Left ventricle myocardium inferior (tissue), 1 donor: ENCODE measurements around the gene CACNA1C. TPM values are rescaled to one million over a fixed set of nuclear protein-coding genes. Genes with fewer than 3 reads are reported as not detected.

ENCODE experiments used
- DNase-seq: peaks from one replicate; pipeline ENCODE4 v3.0.0-alpha.2; 2020
- H3K27ac ChIP-seq: fragments of 200-600 bp; replicated peaks from 2 replicates; pipeline ENCODE4 v1.8.0; 2021
- H3K27me3 ChIP-seq: fragments of 200-600 bp; 2 replicates; pipeline ENCODE4 v1.8.0; 2021; ENCODE audit warnings: low read depth
- H3K36me3 ChIP-seq: fragments of 200-600 bp; 2 replicates; pipeline ENCODE4 v1.8.0; 2021
- H3K4me1 ChIP-seq: fragments of 200-600 bp; 2 replicates; pipeline ENCODE4 v1.8.0; 2021
- H3K4me3 ChIP-seq: fragments of 200-600 bp; 2 replicates; pipeline ENCODE4 v1.8.0; 2021; ENCODE audit warnings: mild to moderate bottlenecking, moderate library complexity
- H3K9me3 ChIP-seq: fragments of 200-600 bp; replicated peaks from 2 replicates; pipeline ENCODE4 v1.8.0; 2021
- intact Hi-C: fragments of 100-400 bp; cut with micrococcal nuclease; formaldehyde crosslinking; loops from one replicate; pipeline ENCODE4 v1.11.0; 2022
- total RNA-seq: library from RNA; stranded (reverse); fragmentation: NEBNext Ultra II Directional; extraction: Animal tissue kit (Norgen Biotek cat#: 25700); gene quantifications from one replicate; pipeline ENCODE4 v1.2.1, GENCODE V29; 2021
- TF ChIP-seq, protein P1 (sequence below): fragments of 200-600 bp; IDR thresholded peaks from 2 replicates; pipeline ENCODE4 v1.8.0; 2021; ENCODE audit warnings: antibody characterized with exemption, mild to moderate bottlenecking, borderline replicate concordance
- donor health status: DM: no; HTN: yes; CAD: no; lungs with severe emphysema.

CACNA1C gene
- total RNA-seq, 1 donor from 2014 or later: 137 TPM

GRCh38 chr12:2593045-2593444, 540.3 kb downstream of the CACNA1C start:
- TF ChIP-seq, protein P1, sequence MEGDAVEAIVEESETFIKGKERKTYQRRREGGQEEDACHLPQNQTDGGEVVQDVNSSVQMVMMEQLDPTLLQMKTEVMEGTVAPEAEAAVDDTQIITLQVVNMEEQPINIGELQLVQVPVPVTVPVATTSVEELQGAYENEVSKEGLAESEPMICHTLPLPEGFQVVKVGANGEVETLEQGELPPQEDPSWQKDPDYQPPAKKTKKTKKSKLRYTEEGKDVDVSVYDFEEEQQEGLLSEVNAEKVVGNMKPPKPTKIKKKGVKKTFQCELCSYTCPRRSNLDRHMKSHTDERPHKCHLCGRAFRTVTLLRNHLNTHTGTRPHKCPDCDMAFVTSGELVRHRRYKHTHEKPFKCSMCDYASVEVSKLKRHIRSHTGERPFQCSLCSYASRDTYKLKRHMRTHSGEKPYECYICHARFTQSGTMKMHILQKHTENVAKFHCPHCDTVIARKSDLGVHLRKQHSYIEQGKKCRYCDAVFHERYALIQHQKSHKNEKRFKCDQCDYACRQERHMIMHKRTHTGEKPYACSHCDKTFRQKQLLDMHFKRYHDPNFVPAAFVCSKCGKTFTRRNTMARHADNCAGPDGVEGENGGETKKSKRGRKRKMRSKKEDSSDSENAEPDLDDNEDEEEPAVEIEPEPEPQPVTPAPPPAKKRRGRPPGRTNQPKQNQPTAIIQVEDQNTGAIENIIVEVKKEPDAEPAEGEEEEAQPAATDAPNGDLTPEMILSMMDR: no peak
- H3K9me3 ChIP-seq: peaks cover 27% of the 10 kb centered on the region
- H3K27ac ChIP-seq: no peak overlapping the region
- H3K36me3 ChIP-seq: peaks cover 98% of the 10 kb centered on the region
- H3K4me3 ChIP-seq: no peak overlapping the region
- H3K4me1 ChIP-seq: no peaks in the 10 kb centered on the region
- H3K27me3 ChIP-seq: no peaks in the 10 kb centered on the region
- intact Hi-C loops: no loop called here
- no peak for DNase-seq

- no peak for DNase-seq
- Histone ChIP-seq H3K27me3 (no peaks in the 10 kb centered on the region), H3K36me3 (peaks cover 96% of the 10 kb centered on the region), H3K9me3 (peaks cover 24% of the 10 kb centered on the region), H3K4me1 (no peaks in the 10 kb centered on the region), H3K4me3 (no peak overlapping the region), H3K27ac (no peak overlapping the region)
- intact Hi-C loops: no loop called here
- TF ChIP-seq, protein P1: no peak
Measured at GRCh38 chr12:2596441-2596840, 543.7 kb downstream of the CACNA1C start.

DNA sequence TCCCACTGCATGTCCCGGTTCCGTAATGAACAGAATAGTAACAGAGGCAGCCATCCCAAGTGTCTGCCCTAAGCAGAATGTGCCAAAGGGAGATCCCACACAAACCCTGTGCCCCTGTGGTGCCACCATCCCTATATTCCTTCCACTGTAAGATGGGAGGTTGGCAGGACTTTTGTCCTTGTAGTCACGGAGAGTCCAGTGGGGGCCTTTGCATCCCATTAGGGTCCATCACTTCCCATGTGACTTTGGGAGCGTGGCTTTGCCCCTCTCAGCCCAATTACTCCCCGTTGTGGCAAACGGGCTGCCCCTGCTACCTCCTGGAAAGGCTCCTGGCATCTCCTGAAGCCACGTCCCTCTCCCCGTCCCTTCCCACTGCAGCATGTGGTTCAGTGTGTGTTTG, 552.5 kb downstream of the CACNA1C start:
- intact Hi-C loops: no loop called here
- H3K4me1 ChIP-seq: no peaks in the 10 kb centered on the region
- no peaks in the 10 kb centered on the region for H3K9me3 ChIP-seq
- no peaks in the 10 kb centered on the region for H3K27me3 ChIP-seq
- TF ChIP-seq, protein P1: no peak
- peaks cover 93% of the 10 kb centered on the region for H3K36me3 ChIP-seq
- H3K4me3 ChIP-seq: no peak overlapping the region
- DNase-seq: no peak
- no peak overlapping the region for H3K27ac ChIP-seq

DNA sequence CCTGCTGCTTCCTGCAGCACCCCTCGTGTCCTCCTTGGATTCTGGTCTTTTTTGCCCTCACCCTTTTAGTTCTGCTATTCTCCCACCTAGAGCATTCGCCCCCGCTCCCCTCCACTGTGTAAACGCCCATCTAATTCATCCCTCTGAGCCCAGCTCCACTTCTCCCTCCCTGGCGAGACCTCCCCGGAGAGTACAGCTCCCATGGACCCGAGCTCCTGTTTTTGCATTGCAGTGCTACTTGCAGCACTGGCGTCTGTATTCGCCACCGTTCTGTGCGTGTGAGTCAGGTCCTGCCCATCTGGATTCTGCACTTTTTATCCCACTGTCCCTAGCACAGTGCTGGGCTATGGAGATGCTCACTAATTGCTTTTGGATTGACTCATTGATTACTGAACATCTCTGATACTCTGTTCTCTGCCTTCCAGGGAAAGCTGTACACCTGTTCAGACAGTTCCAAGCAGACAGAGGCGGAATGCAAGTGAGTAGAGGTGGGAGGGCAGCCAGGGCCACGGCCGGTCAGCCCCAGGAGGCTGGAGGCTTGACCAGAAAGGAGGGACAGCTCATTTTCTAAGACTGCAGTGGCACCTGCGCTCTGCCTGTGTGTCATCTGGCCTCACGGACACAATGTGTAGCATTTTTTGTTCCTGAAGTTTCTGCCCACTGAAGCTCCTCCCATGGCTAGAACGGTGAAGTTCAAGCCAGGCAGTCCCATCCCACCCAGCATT, 553.6 kb downstream of the CACNA1C start:
- Histone ChIP-seq H3K4me3 (no peak overlapping the region), H3K27ac (no peak overlapping the region), H3K36me3 (peaks cover 92% of the 10 kb centered on the region), H3K9me3 (no peaks in the 10 kb centered on the region), H3K27me3 (no peaks in the 10 kb centered on the region), H3K4me1 (no peaks in the 10 kb centered on the region)
- intact Hi-C loops: no loop called here
- TF ChIP-seq, protein P1: no peak
- DNase-seq: no peak

- H3K36me3 ChIP-seq: peaks cover 94% of the 10 kb centered on the region
- H3K4me3 ChIP-seq: no peak overlapping the region
- DNase-seq: no peak
- no peaks in the 10 kb centered on the region for H3K4me1 ChIP-seq
- H3K9me3 ChIP-seq: no peaks in the 10 kb centered on the region
- intact Hi-C loops: no loop called here
- H3K27ac ChIP-seq: no peak overlapping the region
- no peaks in the 10 kb centered on the region for H3K27me3 ChIP-seq
- TF ChIP-seq, protein P1: no peak
Measured at GRCh38 chr12:2607881-2608607, 555.3 kb downstream of the CACNA1C start.
